ENCODE data around the gene DENND5B.
A peak's percentile ranks its signal among the peaks of the same experiment; 100 is the strongest.

The DENND5B gene

DNA sequence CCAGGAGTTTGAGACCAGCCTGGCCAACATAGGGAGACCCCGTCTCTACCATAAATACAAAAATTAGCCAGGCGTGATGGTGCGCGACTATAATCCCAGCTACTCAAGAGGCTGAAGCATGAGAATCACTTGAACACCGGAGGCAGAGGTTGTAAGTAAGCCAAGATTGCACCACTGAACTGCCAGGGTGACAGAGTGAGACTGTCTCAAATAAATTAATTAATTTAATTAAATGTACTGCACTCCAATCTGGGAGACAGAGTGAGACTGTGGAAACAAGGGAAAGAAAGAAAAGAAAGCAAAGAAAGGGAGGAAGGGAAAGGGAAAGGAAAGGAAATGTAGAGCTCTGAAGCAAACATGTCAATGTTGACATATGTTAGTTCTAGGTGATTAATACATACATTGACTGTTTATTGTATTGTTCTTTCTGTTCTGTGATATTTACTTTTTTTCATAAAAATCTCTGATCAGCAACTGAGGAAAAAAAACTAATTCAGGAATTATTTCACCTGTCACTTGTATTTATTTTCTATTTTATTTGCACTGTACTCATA, 99.6 kb downstream of the DENND5B start:
- Histone ChIP-seq H3K36me3 (ENCODE audit: control insufficient read depth in 1 of 2, insufficient read depth in 2 of 2, low read length in 2 of 2) (peaks cover 4% of the 10 kb centered on the region in 2 experiments), H3K4me1 (ENCODE audit: control insufficient read depth in 1 of 2, insufficient read depth in 2 of 2, low read length in 2 of 2) (peaks cover 0 to 2% of the 10 kb centered on the region in 2 experiments), H2BK5ac (ENCODE audit: low read depth, low read length, poor library complexity) (peak overlapping the region; percentile 31), H3K4me2 (ENCODE audit: low read length) (no peak overlapping the region), H3K9me3 (ENCODE audit: insufficient read depth, low read depth, low read length) (no peaks in the 10 kb centered on the region), H2BK12ac (ENCODE audit: low read length) (peak overlapping the region; percentile 84), H4K12ac (ENCODE audit: low read depth, low read length) (no peak overlapping the region), H3K27ac (ENCODE audit: low read depth, low read length) (no peak overlapping the region), H3K23ac (ENCODE audit: low read length) (no peak overlapping the region), H4K8ac (ENCODE audit: low read depth, low read length) (no peak overlapping the region), H3K9ac (ENCODE audit: low read length) (no peak overlapping the region), H3K27me3 (ENCODE audit: insufficient read depth, low read length) (no peaks in the 10 kb centered on the region), H4K91ac (ENCODE audit: low read depth, low read length) (peak overlapping the region; percentile 68), H3K79me1 (ENCODE audit: low read length) (peaks cover 2% of the 10 kb centered on the region), H3K79me2 (ENCODE audit: control insufficient read depth, insufficient read depth, low read length, poor library complexity) (no peaks in the 10 kb centered on the region), H3K14ac (ENCODE audit: low read length) (peak overlapping the region; percentile 44), H2AK5ac (ENCODE audit: low read length) (peak overlapping the region; percentile 35), H3K4ac (ENCODE audit: low read depth, low read length) (no peak overlapping the region), H2AFZ (ENCODE audit: insufficient read depth, low read length, poor library complexity) (no peak overlapping the region), H3K18ac (ENCODE audit: low read length) (peak overlapping the region; percentile 86), H2BK120ac (ENCODE audit: insufficient read depth, low read length, poor library complexity) (no peak overlapping the region), H3K4me3 (ENCODE audit: low read depth, low read length) (no peak overlapping the region)
- DNase-seq, result no peak
- WGBS (ENCODE audit: extremely low coverage, insufficient coverage, insufficient read length), result no CpG with 5 or more reads among the region's 5 CpGs

DNA sequence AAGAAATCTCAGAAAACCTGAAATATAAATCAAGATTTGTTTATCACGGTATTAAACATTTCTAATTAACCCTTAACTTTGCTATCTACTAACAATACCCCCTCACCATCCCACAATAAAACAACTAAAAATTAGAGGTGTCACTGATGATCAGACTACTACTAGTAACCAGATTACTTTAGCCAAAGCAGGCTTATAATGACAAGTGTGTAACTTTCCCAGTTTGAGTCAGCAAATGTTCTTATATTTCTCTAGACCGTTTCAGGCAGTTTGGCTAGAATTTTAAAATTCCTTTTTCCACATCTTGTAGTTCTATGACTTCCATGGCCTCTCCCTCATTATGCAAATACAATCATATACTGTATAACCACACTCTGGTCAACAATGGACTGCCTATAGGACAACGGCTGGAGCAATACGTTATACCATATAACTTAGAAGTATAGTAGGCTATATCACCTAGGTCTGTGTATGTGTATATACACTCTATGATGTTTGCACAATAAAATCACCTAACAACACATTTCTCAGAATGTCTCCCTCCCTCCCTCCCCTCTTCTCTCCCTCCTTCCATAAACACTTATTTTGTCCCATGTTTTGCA, 102.1 kb downstream of the DENND5B start:
- Histone ChIP-seq H3K4me2 (ENCODE audit: low read length) (no peak overlapping the region), H3K79me1 (ENCODE audit: low read length) (peaks cover 2% of the 10 kb centered on the region), H3K18ac (ENCODE audit: low read length) (no peak overlapping the region), H3K27me3 (ENCODE audit: insufficient read depth, low read length) (no peaks in the 10 kb centered on the region), H3K4ac (ENCODE audit: low read depth, low read length) (no peak overlapping the region), H3K9ac (ENCODE audit: low read length) (no peak overlapping the region), H4K8ac (ENCODE audit: low read depth, low read length) (no peak overlapping the region), H2AFZ (ENCODE audit: insufficient read depth, low read length, poor library complexity) (no peak overlapping the region), H4K91ac (ENCODE audit: low read depth, low read length) (no peak overlapping the region), H3K14ac (ENCODE audit: low read length) (no peak overlapping the region), H2BK12ac (ENCODE audit: low read length) (no peak overlapping the region), H2BK5ac (ENCODE audit: low read depth, low read length, poor library complexity) (no peak overlapping the region), H3K36me3 (ENCODE audit: control insufficient read depth in 1 of 2, insufficient read depth in 2 of 2, low read length in 2 of 2) (peaks cover 0 to 3% of the 10 kb centered on the region in 2 experiments), H2BK120ac (ENCODE audit: insufficient read depth, low read length, poor library complexity) (no peak overlapping the region), H4K12ac (ENCODE audit: low read depth, low read length) (no peak overlapping the region), H3K4me3 (ENCODE audit: low read depth, low read length) (no peak overlapping the region), H3K27ac (ENCODE audit: low read depth, low read length) (no peak overlapping the region), H3K9me3 (ENCODE audit: insufficient read depth, low read depth, low read length) (no peaks in the 10 kb centered on the region), H3K79me2 (ENCODE audit: control insufficient read depth, insufficient read depth, low read length, poor library complexity) (no peaks in the 10 kb centered on the region), H2AK5ac (ENCODE audit: low read length) (no peak overlapping the region), H3K23ac (ENCODE audit: low read length) (no peak overlapping the region), H3K4me1 (ENCODE audit: control insufficient read depth in 1 of 2, insufficient read depth in 2 of 2, low read length in 2 of 2) (peaks cover 4 to 8% of the 10 kb centered on the region in 2 experiments)
- no peak for DNase-seq
- no CpG with 5 or more reads among the region's 4 CpGs for WGBS (ENCODE audit: extremely low coverage, insufficient coverage, insufficient read length)

DNA sequence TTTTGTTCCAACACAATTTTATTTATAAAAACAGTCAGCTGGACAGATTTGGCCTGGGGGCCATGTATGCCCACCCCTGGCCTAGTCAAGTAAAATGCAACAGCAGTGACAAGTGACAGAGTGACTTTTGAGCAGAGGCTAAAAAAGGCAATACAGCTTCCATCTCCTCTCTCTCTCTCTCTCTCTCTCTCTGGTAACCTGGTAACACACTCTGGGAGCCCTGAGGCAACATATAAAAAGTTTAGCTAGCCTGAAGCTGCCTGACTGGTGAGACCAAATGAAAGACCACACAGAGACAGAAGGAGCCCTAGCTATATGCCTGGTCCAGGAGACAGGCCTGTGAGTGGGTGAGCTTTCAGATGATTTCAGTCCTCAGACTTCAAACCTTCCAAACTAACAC, 105.4 kb downstream of the DENND5B start:
- Histone ChIP-seq H3K4me3 (ENCODE audit: low read depth, low read length) (no peak overlapping the region), H3K4me2 (ENCODE audit: low read length) (no peak overlapping the region), H3K27me3 (ENCODE audit: insufficient read depth, low read length) (no peaks in the 10 kb centered on the region), H3K4ac (ENCODE audit: low read depth, low read length) (no peak overlapping the region), H3K9me3 (ENCODE audit: insufficient read depth, low read depth, low read length) (no peaks in the 10 kb centered on the region), H3K27ac (ENCODE audit: low read depth, low read length) (no peak overlapping the region), H4K8ac (ENCODE audit: low read depth, low read length) (no peak overlapping the region), H3K79me2 (ENCODE audit: control insufficient read depth, insufficient read depth, low read length, poor library complexity) (no peaks in the 10 kb centered on the region), H3K36me3 (ENCODE audit: control insufficient read depth in 1 of 2, insufficient read depth in 2 of 2, low read length in 2 of 2) (no peaks in the 10 kb centered on the region), H3K9ac (ENCODE audit: low read length) (no peak overlapping the region), H2AFZ (ENCODE audit: insufficient read depth, low read length, poor library complexity) (no peak overlapping the region), H3K18ac (ENCODE audit: low read length) (no peak overlapping the region), H2BK12ac (ENCODE audit: low read length) (no peak overlapping the region), H2AK5ac (ENCODE audit: low read length) (no peak overlapping the region), H2BK5ac (ENCODE audit: low read depth, low read length, poor library complexity) (no peak overlapping the region), H3K14ac (ENCODE audit: low read length) (no peak overlapping the region), H3K4me1 (ENCODE audit: control insufficient read depth in 1 of 2, insufficient read depth in 2 of 2, low read length in 2 of 2) (peaks cover 4 to 12% of the 10 kb centered on the region in 2 experiments), H3K23ac (ENCODE audit: low read length) (no peak overlapping the region), H4K12ac (ENCODE audit: low read depth, low read length) (no peak overlapping the region), H4K91ac (ENCODE audit: low read depth, low read length) (no peak overlapping the region), H3K79me1 (ENCODE audit: low read length) (no peaks in the 10 kb centered on the region), H2BK120ac (ENCODE audit: insufficient read depth, low read length, poor library complexity) (no peak overlapping the region)
- peak in 1 of 2 donors; percentile 74 for DNase-seq

DNA sequence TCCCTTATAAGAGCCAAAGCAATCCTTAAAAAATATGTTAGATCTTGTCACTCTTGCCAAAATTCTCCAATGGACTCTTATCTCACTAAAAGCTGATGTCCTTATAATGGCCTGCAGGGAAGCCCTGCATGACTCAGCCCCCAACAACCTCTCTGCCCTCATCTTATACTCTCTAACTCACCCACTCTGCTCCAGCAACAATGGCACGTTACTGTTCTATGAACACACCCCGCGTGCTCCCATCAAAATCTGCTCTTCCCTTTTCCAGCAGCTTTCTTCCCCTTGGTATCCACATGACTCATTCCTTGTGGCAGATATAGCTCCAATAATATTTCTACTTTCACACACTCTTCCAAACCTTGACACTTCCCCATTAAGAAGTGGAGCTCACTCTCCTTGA, 108.1 kb downstream of the DENND5B start:
- Histone ChIP-seq H3K9me3 (ENCODE audit: insufficient read depth, low read depth, low read length) (no peaks in the 10 kb centered on the region), H3K4me1 (ENCODE audit: control insufficient read depth in 1 of 2, insufficient read depth in 2 of 2, low read length in 2 of 2) (peaks cover 4 to 11% of the 10 kb centered on the region in 2 experiments), H3K18ac (ENCODE audit: low read length) (no peak overlapping the region), H3K36me3 (ENCODE audit: control insufficient read depth in 1 of 2, insufficient read depth in 2 of 2, low read length in 2 of 2) (peaks cover 0 to 5% of the 10 kb centered on the region in 2 experiments), H3K4me2 (ENCODE audit: low read length) (no peak overlapping the region), H2BK120ac (ENCODE audit: insufficient read depth, low read length, poor library complexity) (no peak overlapping the region), H3K23ac (ENCODE audit: low read length) (no peak overlapping the region), H4K8ac (ENCODE audit: low read depth, low read length) (no peak overlapping the region), H3K79me1 (ENCODE audit: low read length) (no peaks in the 10 kb centered on the region), H3K14ac (ENCODE audit: low read length) (no peak overlapping the region), H3K27me3 (ENCODE audit: insufficient read depth, low read length) (no peaks in the 10 kb centered on the region), H4K91ac (ENCODE audit: low read depth, low read length) (no peak overlapping the region), H2AFZ (ENCODE audit: insufficient read depth, low read length, poor library complexity) (no peak overlapping the region), H2AK5ac (ENCODE audit: low read length) (no peak overlapping the region), H3K27ac (ENCODE audit: low read depth, low read length) (no peak overlapping the region), H2BK12ac (ENCODE audit: low read length) (no peak overlapping the region), H3K4ac (ENCODE audit: low read depth, low read length) (no peak overlapping the region), H3K4me3 (ENCODE audit: low read depth, low read length) (no peak overlapping the region), H3K79me2 (ENCODE audit: control insufficient read depth, insufficient read depth, low read length, poor library complexity) (no peaks in the 10 kb centered on the region), H4K12ac (ENCODE audit: low read depth, low read length) (no peak overlapping the region), H3K9ac (ENCODE audit: low read length) (no peak overlapping the region), H2BK5ac (ENCODE audit: low read depth, low read length, poor library complexity) (no peak overlapping the region)
- WGBS (ENCODE audit: extremely low coverage, insufficient coverage, insufficient read length), result no CpG with 5 or more reads among the region's 3 CpGs
- peak; percentile 72 to 80 for DNase-seq
